ENCODE results near the gene BCL2L2. TPM values are rescaled to one million over a fixed set of nuclear protein-coding genes. Genes with fewer than 3 reads are reported as not detected.
A peak's percentile ranks its signal among the peaks of the same experiment; 100 is the strongest.

The BCL2L2 gene
- total and polyA plus RNA-seq, 9 of the 15 experiments (the other 6 are each of a cell fraction or from before 2014, with no cell fraction given): 2.6 to 32.5 (median 14.7) TPM

GRCh38 chr14:23301288-23301968 lies 5.2 kb upstream of the BCL2L2 start (continued):
- TF ChIP-seq, protein P1, sequence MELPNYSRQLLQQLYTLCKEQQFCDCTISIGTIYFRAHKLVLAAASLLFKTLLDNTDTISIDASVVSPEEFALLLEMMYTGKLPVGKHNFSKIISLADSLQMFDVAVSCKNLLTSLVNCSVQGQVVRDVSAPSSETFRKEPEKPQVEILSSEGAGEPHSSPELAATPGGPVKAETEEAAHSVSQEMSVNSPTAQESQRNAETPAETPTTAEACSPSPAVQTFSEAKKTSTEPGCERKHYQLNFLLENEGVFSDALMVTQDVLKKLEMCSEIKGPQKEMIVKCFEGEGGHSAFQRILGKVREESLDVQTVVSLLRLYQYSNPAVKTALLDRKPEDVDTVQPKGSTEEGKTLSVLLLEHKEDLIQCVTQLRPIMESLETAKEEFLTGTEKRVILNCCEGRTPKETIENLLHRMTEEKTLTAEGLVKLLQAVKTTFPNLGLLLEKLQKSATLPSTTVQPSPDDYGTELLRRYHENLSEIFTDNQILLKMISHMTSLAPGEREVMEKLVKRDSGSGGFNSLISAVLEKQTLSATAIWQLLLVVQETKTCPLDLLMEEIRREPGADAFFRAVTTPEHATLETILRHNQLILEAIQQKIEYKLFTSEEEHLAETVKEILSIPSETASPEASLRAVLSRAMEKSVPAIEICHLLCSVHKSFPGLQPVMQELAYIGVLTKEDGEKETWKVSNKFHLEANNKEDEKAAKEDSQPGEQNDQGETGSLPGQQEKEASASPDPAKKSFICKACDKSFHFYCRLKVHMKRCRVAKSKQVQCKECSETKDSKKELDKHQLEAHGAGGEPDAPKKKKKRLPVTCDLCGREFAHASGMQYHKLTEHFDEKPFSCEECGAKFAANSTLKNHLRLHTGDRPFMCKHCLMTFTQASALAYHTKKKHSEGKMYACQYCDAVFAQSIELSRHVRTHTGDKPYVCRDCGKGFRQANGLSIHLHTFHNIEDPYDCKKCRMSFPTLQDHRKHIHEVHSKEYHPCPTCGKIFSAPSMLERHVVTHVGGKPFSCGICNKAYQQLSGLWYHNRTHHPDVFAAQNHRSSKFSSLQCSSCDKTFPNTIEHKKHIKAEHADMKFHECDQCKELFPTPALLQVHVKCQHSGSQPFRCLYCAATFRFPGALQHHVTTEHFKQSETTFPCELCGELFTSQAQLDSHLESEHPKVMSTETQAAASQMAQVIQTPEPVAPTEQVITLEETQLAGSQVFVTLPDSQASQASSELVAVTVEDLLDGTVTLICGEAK (IDR thresholded peaks at IDR 0.05): no peak
- TF ChIP-seq, protein P1 (CRISPR knock-in tag; IDR thresholded peaks at IDR 0.05): no peak
- TF ChIP-seq CBFA2T3 (IDR thresholded peaks at IDR 0.05) (peak; percentile 42), RFX5 (IDR thresholded peaks at IDR 0.05; ENCODE audit: low read depth, low read length) (no peak), ZNF695 (CRISPR knock-in tag; IDR thresholded peaks at IDR 0.05) (no peak), SMAD4 (CRISPR knock-in tag; conservative IDR thresholded peaks at IDR 0.05) (peak; percentile 98), THRB (CRISPR knock-in tag; conservative IDR thresholded peaks at IDR 0.05) (no peak), KDM2B (CRISPR knock-in tag; IDR thresholded peaks at IDR 0.05) (peak; percentile 72; the same call in 1 of the 2 replicates), ZNF12 (CRISPR knock-in tag; IDR thresholded peaks at IDR 0.05) (no peak), SREBF2 (CRISPR knock-in tag; IDR thresholded peaks at IDR 0.05) (no peak), SLC30A9 (CRISPR knock-in tag; IDR thresholded peaks at IDR 0.05) (no peak), THAP7 (CRISPR knock-in tag; IDR thresholded peaks at IDR 0.05) (no peak), ZNF24 (IDR thresholded peaks at IDR 0.05) (peak; percentile 83), NFE2L1 (tag; IDR thresholded peaks at IDR 0.05; ENCODE audit: borderline replicate concordance, low read depth) (no peak), CBX1 (IDR thresholded peaks at IDR 0.05; ENCODE audit: low read depth) (peak; percentile 16; the same call in 1 of the 2 replicates), PTBP1 (IDR thresholded peaks at IDR 0.05; ENCODE audit: low read depth, low read length) (0 out of 2 replicates have a peak, but pooled peaks have one; percentile 20), THRAP3 (IDR thresholded peaks at IDR 0.05; ENCODE audit: borderline replicate concordance) (no peak), TCF7 (IDR thresholded peaks at IDR 0.05; ENCODE audit: borderline replicate concordance) (no peak; the same call in 1 of the 2 replicates)

All from K562 (cell line).